Measurements from ENCODE around the gene CRTAC1. TPM values are rescaled to one million over a fixed set of nuclear protein-coding genes. Genes with fewer than 3 reads are reported as not detected.

CRTAC1 gene
- total and polyA plus RNA-seq, 8 donors = 2.5 to 44.0 (median 4.4) TPM

GRCh38 chr10:97913193-97913592 lies 117.2 kb downstream of the CRTAC1 start:
- no peak overlapping the region for H3K4me3 ChIP-seq
- intact Hi-C loops (cut with DNase I) = loop anchor here in 1 of 2 donors (5.0 kb wide), 1 partner anchor 129 kb away; no protein-coding TSS in a partner anchor
- no peak for TF ChIP-seq CTCF (IDR thresholded peaks at IDR 0.05)
- no peak for DNase-seq
- no peaks in the 10 kb centered on the region for H3K9me3 ChIP-seq
- peaks cover 0 to 36% of the 10 kb centered on the region in 2 donors for H3K27me3 ChIP-seq
- H3K27ac ChIP-seq = no peak overlapping the region
- no peak for ATAC-seq
- peaks cover 0 to 2% of the 10 kb centered on the region in 2 donors for H3K4me1 ChIP-seq
- no peaks in the 10 kb centered on the region for H3K36me3 ChIP-seq

- ATAC-seq (no peak), DNase-seq (no peak)
- TF ChIP-seq CTCF (IDR thresholded peaks at IDR 0.05) = no peak
- H3K4me3 ChIP-seq = no peak overlapping the region
- H3K9me3 ChIP-seq = no peaks in the 10 kb centered on the region
- H3K27ac ChIP-seq = no peak overlapping the region
- intact Hi-C loops (cut with DNase I) = loop anchor here in 1 of 2 donors (5.0 kb wide), 1 partner anchor 131 kb away; no protein-coding TSS in a partner anchor
- peaks cover 0 to 37% of the 10 kb centered on the region in 2 donors for H3K27me3 ChIP-seq
- no peaks in the 10 kb centered on the region for H3K36me3 ChIP-seq
- H3K4me1 ChIP-seq = peaks cover 0 to 2% of the 10 kb centered on the region in 2 donors
These were observed 119.2 kb downstream of the CRTAC1 start for GRCh38 chr10:97911217-97911616.

GRCh38 chr10:97910661-97911060 lies 119.8 kb downstream of the CRTAC1 start:
- intact Hi-C loops (cut with DNase I) = loop anchor here in 1 of 2 donors (5.0 kb wide), 1 partner anchor 132 kb away; no protein-coding TSS in a partner anchor
- ATAC-seq = peak; percentile 26

GRCh38 chr10:97907830-97908229 lies 122.6 kb downstream of the CRTAC1 start:
- Histone ChIP-seq H3K27me3 (peaks cover 0 to 45% of the 10 kb centered on the region in 2 donors), H3K4me1 (peaks cover 0 to 2% of the 10 kb centered on the region in 2 donors), H3K9me3 (no peaks in the 10 kb centered on the region), H3K4me3 (no peak overlapping the region), H3K27ac (no peak overlapping the region), H3K36me3 (no peaks in the 10 kb centered on the region)
- DNase-seq = no peak
- no peak for TF ChIP-seq CTCF (IDR thresholded peaks at IDR 0.05)
- ATAC-seq = no peak
- intact Hi-C loops (cut with DNase I) = no loop called here

More at GRCh38 chr10:97910661-97911060, 119.8 kb downstream of the CRTAC1 start:
- TF ChIP-seq CTCF (IDR thresholded peaks at IDR 0.05) = no peak
- Histone ChIP-seq H3K9me3 (no peaks in the 10 kb centered on the region), H3K4me3 (no peak overlapping the region), H3K36me3 (no peaks in the 10 kb centered on the region), H3K27ac (no peak overlapping the region), H3K27me3 (peaks cover 0 to 40% of the 10 kb centered on the region in 2 donors), H3K4me1 (peaks cover 0 to 2% of the 10 kb centered on the region in 2 donors)
- DNase-seq = no peak

GRCh38 chr10:97907211-97907610 lies 123.2 kb downstream of the CRTAC1 start:
- Histone ChIP-seq H3K9me3 (no peaks in the 10 kb centered on the region), H3K36me3 (no peaks in the 10 kb centered on the region), H3K4me3 (no peak overlapping the region), H3K27ac (no peak overlapping the region), H3K4me1 (peaks cover 0 to 2% of the 10 kb centered on the region in 2 donors), H3K27me3 (peaks cover 0 to 41% of the 10 kb centered on the region in 2 donors)
- ATAC-seq = no peak
- DNase-seq = peak in 1 of 4 donors; percentile 2
- no peak for TF ChIP-seq CTCF (IDR thresholded peaks at IDR 0.05)
- intact Hi-C loops (cut with DNase I) = no loop called here

All from left lung (tissue), 10 donors.